Measurements from ENCODE around the gene GAK. TPM values are rescaled to one million over a fixed set of nuclear protein-coding genes. Genes with fewer than 3 reads are reported as not detected.
"Not testable (repeated sequence)": the region's sequence is repeated elsewhere in the genome, so short reads cannot be mapped to it uniquely, and the experiment has no call there.

GAK gene
- total RNA-seq, 4 donors from 2014 or later: 50.6 to 1,098 (median 104) TPM

- Histone ChIP-seq H3K9me3 (no peaks in the 10 kb centered on the region), H3K27ac (peak overlapping the region; percentile 40 to 72), H3K4me1 (peaks cover 0 to 9% of the 10 kb centered on the region in 2 donors), H3K27me3 (no peaks in the 10 kb centered on the region), H3K4me3 (no peak overlapping the region), H3K36me3 (no peaks in the 10 kb centered on the region)
- intact Hi-C loops (cut with DNase I; ENCODE audit: low total_unique reads): no loop called here
- peak in 1 of 2 donors; percentile 8 for DNase-seq
- TF ChIP-seq POLR2A (IDR thresholded peaks at IDR 0.05) (no peak), CTCF (IDR thresholded peaks at IDR 0.05) (no peak)
These were observed 10.2 kb downstream of the GAK start for GRCh38 chr4:921830-922331.

GRCh38 chr4:919004-919680 lies 13.0 kb downstream of the GAK start:
- H3K9me3 ChIP-seq; H3K27me3 ChIP-seq; intact Hi-C loops (cut with DNase I; ENCODE audit: low total_unique reads); H3K4me3 ChIP-seq; H3K4me1 ChIP-seq; H3K36me3 ChIP-seq: not testable (repeated sequence)
- peak in 1 of 2 donors; percentile 4 for DNase-seq
- peak overlapping the region in 1 of 2 donors; percentile 0 for H3K27ac ChIP-seq

- H3K4me1 ChIP-seq; H3K36me3 ChIP-seq; DNase-seq; intact Hi-C loops (cut with DNase I; ENCODE audit: low total_unique reads); H3K4me3 ChIP-seq; H3K27me3 ChIP-seq; H3K9me3 ChIP-seq; H3K27ac ChIP-seq: not testable (repeated sequence)
These were observed 13.5 kb downstream of the GAK start for GRCh38 chr4:918591-918990.

- intact Hi-C loops (cut with DNase I; ENCODE audit: low total_unique reads): no loop called here
- no peak overlapping the region for H3K4me3 ChIP-seq
- DNase-seq: no peak
- no peaks in the 10 kb centered on the region for H3K36me3 ChIP-seq
- H3K27me3 ChIP-seq: no peaks in the 10 kb centered on the region
- H3K4me1 ChIP-seq: peaks cover 0 to 3% of the 10 kb centered on the region in 2 donors
- H3K9me3 ChIP-seq: no peaks in the 10 kb centered on the region
- TF ChIP-seq POLR2A (IDR thresholded peaks at IDR 0.05): no peak
- TF ChIP-seq CTCF (IDR thresholded peaks at IDR 0.05): no peak
- H3K27ac ChIP-seq: no peak overlapping the region
These were observed 14.1 kb downstream of the GAK start for GRCh38 chr4:917992-918391.

GRCh38 chr4:917466-917865 lies 14.7 kb downstream of the GAK start:
- Histone ChIP-seq H3K4me3 (no peak overlapping the region), H3K9me3 (no peaks in the 10 kb centered on the region), H3K27ac (no peak overlapping the region), H3K36me3 (no peaks in the 10 kb centered on the region), H3K4me1 (peaks cover 0 to 3% of the 10 kb centered on the region in 2 donors), H3K27me3 (no peaks in the 10 kb centered on the region)
- DNase-seq: no peak
- TF ChIP-seq POLR2A (IDR thresholded peaks at IDR 0.05): no peak
- TF ChIP-seq CTCF (IDR thresholded peaks at IDR 0.05): no peak
- intact Hi-C loops (cut with DNase I; ENCODE audit: low total_unique reads): no loop called here

GRCh38 chr4:915595-915994 lies 16.5 kb downstream of the GAK start:
- Histone ChIP-seq H3K27me3 (no peaks in the 10 kb centered on the region), H3K4me3 (peak overlapping the region in 1 of 2 donors; percentile 2), H3K9me3 (no peaks in the 10 kb centered on the region), H3K27ac (peak overlapping the region in 1 of 2 donors; percentile 51), H3K4me1 (peaks cover 0 to 3% of the 10 kb centered on the region in 2 donors), H3K36me3 (no peaks in the 10 kb centered on the region)
- intact Hi-C loops (cut with DNase I; ENCODE audit: low total_unique reads): no loop called here
- TF ChIP-seq CTCF (IDR thresholded peaks at IDR 0.05) (no peak), POLR2A (IDR thresholded peaks at IDR 0.05) (no peak)
- DNase-seq: no peak
